ENCODE results near the gene SYNGR1.

DNA sequence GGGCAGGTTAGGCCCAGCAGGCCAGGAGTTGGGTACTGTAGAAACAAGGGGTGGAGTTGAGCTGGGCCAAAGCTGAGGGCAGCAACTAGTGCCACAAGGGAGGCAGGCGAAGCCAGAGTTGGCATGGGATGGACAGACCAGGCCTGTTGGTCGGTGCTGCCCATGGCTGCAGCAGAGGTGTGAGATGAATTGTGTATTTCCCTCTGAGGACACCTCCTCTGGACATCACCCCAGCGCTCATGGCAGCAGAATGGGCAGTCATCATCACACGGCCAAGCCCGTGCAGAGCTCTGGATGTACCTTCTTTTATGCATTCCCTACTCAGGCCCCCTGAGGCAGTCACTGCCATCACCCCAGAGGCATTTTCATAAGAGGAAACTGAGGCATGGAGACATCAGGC, 70.1 kb downstream of the SYNGR1 start:
- TF ChIP-seq, protein P1, sequence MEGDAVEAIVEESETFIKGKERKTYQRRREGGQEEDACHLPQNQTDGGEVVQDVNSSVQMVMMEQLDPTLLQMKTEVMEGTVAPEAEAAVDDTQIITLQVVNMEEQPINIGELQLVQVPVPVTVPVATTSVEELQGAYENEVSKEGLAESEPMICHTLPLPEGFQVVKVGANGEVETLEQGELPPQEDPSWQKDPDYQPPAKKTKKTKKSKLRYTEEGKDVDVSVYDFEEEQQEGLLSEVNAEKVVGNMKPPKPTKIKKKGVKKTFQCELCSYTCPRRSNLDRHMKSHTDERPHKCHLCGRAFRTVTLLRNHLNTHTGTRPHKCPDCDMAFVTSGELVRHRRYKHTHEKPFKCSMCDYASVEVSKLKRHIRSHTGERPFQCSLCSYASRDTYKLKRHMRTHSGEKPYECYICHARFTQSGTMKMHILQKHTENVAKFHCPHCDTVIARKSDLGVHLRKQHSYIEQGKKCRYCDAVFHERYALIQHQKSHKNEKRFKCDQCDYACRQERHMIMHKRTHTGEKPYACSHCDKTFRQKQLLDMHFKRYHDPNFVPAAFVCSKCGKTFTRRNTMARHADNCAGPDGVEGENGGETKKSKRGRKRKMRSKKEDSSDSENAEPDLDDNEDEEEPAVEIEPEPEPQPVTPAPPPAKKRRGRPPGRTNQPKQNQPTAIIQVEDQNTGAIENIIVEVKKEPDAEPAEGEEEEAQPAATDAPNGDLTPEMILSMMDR (IDR thresholded peaks at IDR 0.05): no peak
- no peak for TF ChIP-seq POLR2A (IDR thresholded peaks at IDR 0.05)

All from esophagus squamous epithelium (tissue), 4 donors.